Heart right ventricle (tissue), 16 donors: ENCODE data around the gene MTMR10. TPM values are rescaled to one million over a fixed set of nuclear protein-coding genes. Genes with fewer than 3 reads are reported as not detected.

Experiments
- ATAC-seq, 8 donors: fragments of 200-7000 bp; cut with Tn5 transposase; one replicate each; pipeline ENCODE4 v1.9.1; 2020; ENCODE audit warnings: mild to moderate bottlenecking in 8 of 8, moderate library complexity in 8 of 8, moderate number of reproducible peaks in 1 of 8
- DNase-seq, 2 donors: peaks; one replicate each; pipeline ENCODE4 v3.0.0-alpha.2; 2020
- H3K27ac ChIP-seq, 10 donors: fragments of 200-600 bp; sonication (generic) in 2 of 10; one replicate each; pipeline versions ENCODE4 v1.5.0 to v1.8.0; 2020 to 2022; ENCODE audit warnings: mild to moderate bottlenecking in 3 of 10
- H3K27me3 ChIP-seq, 7 donors: fragments of 200-600 bp; one replicate each; pipeline ENCODE4 v1.8.0; 2021 to 2022; ENCODE audit warnings: mild to moderate bottlenecking in 2 of 7
- H3K36me3 ChIP-seq, 9 donors: fragments of 200-600 bp; sonication (generic) in 1 of 9; one replicate each; pipeline versions ENCODE4 v1.5.0 to v1.8.0; 2020 to 2022; ENCODE audit warnings: mild to moderate bottlenecking in 2 of 9
- H3K4me1 ChIP-seq, 9 donors: fragments of 200-600 bp; sonication (generic) in 1 of 9; one replicate each; pipeline versions ENCODE4 v1.5.0 to v1.8.0; 2020 to 2022; ENCODE audit warnings: mild to moderate bottlenecking in 4 of 9
- H3K4me3 ChIP-seq, 10 donors: fragments of 200-600 bp; sonication (generic) in 2 of 10; one replicate each; pipeline versions ENCODE4 v1.5.0 to v1.8.0; 2020 to 2022; ENCODE audit warnings: mild to moderate bottlenecking in 7 of 10, moderate library complexity in 2 of 10
- H3K9me3 ChIP-seq, 11 donors: fragments of 200-600 bp in 10 of 11; sonication (generic) in 2 of 11; one replicate each; pipeline versions ENCODE4 v1.5.0 to v1.8.0; 2013 to 2022; ENCODE audit warnings: mild to moderate bottlenecking in 2 of 11, control low read depth in 1 of 11, moderate library complexity in 1 of 11
- CTCF ChIP-seq, 9 donors: fragments of 200-600 bp; sonication (generic) in 2 of 9; IDR thresholded peaks; one replicate each; pipeline versions ENCODE4 v1.5.0 to v1.8.0; 2021 to 2022; ENCODE audit warnings: antibody characterized with exemption in 9 of 9, mild to moderate bottlenecking in 5 of 9, moderate library complexity in 1 of 9
- WGBS, 2 donors: extraction: QIAGEN DNeasy Blood & Tissue Kit; methylation state at CpG; one replicate each; pipeline ENCODE4 v1.1.7; 2013; ENCODE audit warnings: inconsistent platforms in 1 of 2; 5-methylcytosine and 5-hydroxymethylcytosine counted together
- intact Hi-C, 10 donors: fragments of 100-400 bp; cut with DNase I; formaldehyde crosslinking; loops; one replicate each; pipeline versions ENCODE4 v1.11.1 to v1.14.2; 2022
- polyA plus RNA-seq, 2 donors: library from polyadenylated mRNA; stranded (reverse); fragments of 200-250 nt; gene quantifications; one replicate each; pipeline ENCODE4 v1.2.3, GENCODE V29; 2013
- total RNA-seq, 10 donors: library from RNA; stranded (reverse); fragmentation: NEBNext Ultra II Directional in 3 of 10; extraction: Animal tissue kit (Norgen Biotek cat#: 25700) in 3 of 10; gene quantifications; one replicate each; pipeline versions ENCODE4 v1.2.1 to v1.2.4, GENCODE V29; 2021 to 2023
- donor health status: Arrhythmogenic right ventricular cardiomyopathy.
- donor health status: ischemic (EF 13 %, LVEDD 7.1; RV severe dilation, severe dysfunction).
- donor health status: healthy with polysubstance abuse.
- donor health status: DM: no; HTN: yes; CAD: no.
- donor health status: DM: no; HTN: no; CAD: no.
- donor health status: ischemic (EF 25% LVEDD 6.9; RV normal size, moderate dysfunction).
- donor health status: ischemic (EF 25% LVEDD 5.7; RV mildly dilated, moderate dysfunction).
- donor health status: healthy.
- donor health status: DM: yes; HTN: yes; CAD: no.
- donor health status: Ischemic cardiomyopathy.
- donor health status: ischemic (EF 35%, LVEDD 5.7; RV mildly dilated, moderate dysfunction).
- donor health status: nonischemic (EF 11% LVEDD 7.7; RV severe dilation, severe dysfunction).
- donor health status: DM: yes; HTN: yes; CAD: no.
- donor health status: PGD.
- donor health status: ischemic (EF 29% LVEDD 5.4; RV normal size, mild dysfunction).
- donor health status: nonischemic (EF 23%, LVEDD 6.1; RV moderate dilation, normal function).

MTMR10 gene
- total and polyA plus RNA-seq, 12 donors, result 9.4 to 50.1 (median 29.2) TPM

- ATAC-seq (peak in 7 of 8 donors; percentile 13 to 79 (median 65)), DNase-seq (no peak)
- no peaks in the 10 kb centered on the region for H3K36me3 ChIP-seq
- intact Hi-C loops, result loop anchor here in 1 of 10 donors (2.0 to 5.0 kb wide), 2 partner anchors 28 to 41 kb away; partner anchors contain the start of gene MTMR10
- peak overlapping the region in 8 of 10 donors; percentile 2 to 55 (median 30) for H3K27ac ChIP-seq
- H3K4me1 ChIP-seq, result peaks cover 0 to 22% (median 16%) of the 10 kb centered on the region in 9 donors
- H3K9me3 ChIP-seq, result no peaks in the 10 kb centered on the region
- H3K4me3 ChIP-seq, result no peak overlapping the region
- TF ChIP-seq CTCF (IDR thresholded peaks at IDR 0.05), result no peak
- WGBS, 2 donors, result 28 to 35% methylated on average over 5 of the region's 5 CpGs
- H3K27me3 ChIP-seq, result peaks cover 0 to 7% (median 0%) of the 10 kb centered on the region in 7 donors
These were observed 41.5 kb upstream of the MTMR10 start for GRCh38 chr15:31032961-31033371.

GRCh38 chr15:31031471-31032067 is 40.1 kb upstream of the MTMR10 start:
- peaks cover 0 to 22% (median 16%) of the 10 kb centered on the region in 9 donors for H3K4me1 ChIP-seq
- 74 to 78% methylated on average over 3 of the region's 3 CpGs for WGBS, 2 donors
- no peak for DNase-seq
- no peak for TF ChIP-seq CTCF (IDR thresholded peaks at IDR 0.05)
- H3K36me3 ChIP-seq, result no peaks in the 10 kb centered on the region
- H3K9me3 ChIP-seq, result no peaks in the 10 kb centered on the region
- H3K27ac ChIP-seq, result peak overlapping the region in 1 of 10 donors; percentile 39
- H3K27me3 ChIP-seq, result peaks cover 0 to 8% (median 0%) of the 10 kb centered on the region in 7 donors
- H3K4me3 ChIP-seq, result no peak overlapping the region
- intact Hi-C loops, result loop anchor here in 1 of 10 donors (2.0 to 5.0 kb wide), 2 partner anchors 27 to 39 kb away; partner anchors contain the start of gene MTMR10
- peak in 6 of 8 donors; percentile 45 to 88 (median 84) for ATAC-seq

GRCh38 chr15:31027910-31028578 is 36.6 kb upstream of the MTMR10 start:
- 61 to 73% methylated on average over 8 of the region's 8 CpGs for whole genome bisulfite sequencing, 2 donors
- TF ChIP-seq CTCF (IDR thresholded peaks at IDR 0.05), result no peak
- intact Hi-C loops, result no loop called here
- Histone ChIP-seq H3K36me3 (no peaks in the 10 kb centered on the region), H3K9me3 (no peaks in the 10 kb centered on the region), H3K27ac (no peak overlapping the region), H3K27me3 (peaks cover 0 to 8% (median 0%) of the 10 kb centered on the region in 7 donors), H3K4me3 (no peak overlapping the region), H3K4me1 (peaks cover 0 to 36% (median 20%) of the 10 kb centered on the region in 9 donors)
- ATAC-seq (no peak), DNase-seq (no peak)

GRCh38 chr15:31025996-31026395 is 34.6 kb upstream of the MTMR10 start:
- TF ChIP-seq CTCF (IDR thresholded peaks at IDR 0.05), result no peak
- intact Hi-C loops, result no loop called here

More at GRCh38 chr15:31025996-31026395, 34.6 kb upstream of the MTMR10 start:
- DNase-seq, result no peak
- 96% methylated on average over 25 of the region's 25 CpGs for WGBS, 2 donors
- Histone ChIP-seq H3K4me3 (no peak overlapping the region), H3K27ac (no peak overlapping the region), H3K36me3 (no peaks in the 10 kb centered on the region), H3K4me1 (peaks cover 0 to 24% (median 13%) of the 10 kb centered on the region in 9 donors), H3K9me3 (no peaks in the 10 kb centered on the region), H3K27me3 (peaks cover 0 to 8% (median 0%) of the 10 kb centered on the region in 7 donors)
- ATAC-seq, result no peak
